Ovary (tissue), 9 donors: ENCODE data around the gene FMNL2. TPM values are rescaled to one million over a fixed set of nuclear protein-coding genes. Genes with fewer than 3 reads are reported as not detected.
A peak's percentile ranks its signal among the peaks of the same experiment; 100 is the strongest.

ENCODE experiments used
- DNase-seq, 5 donors: peaks; one replicate each; pipeline ENCODE4 v3.0.0-alpha.2; 2019 to 2020
- H3K27ac ChIP-seq, 2 donors: fragments of 200-600 bp; one replicate each; pipeline versions ENCODE4 v1.5.1 to v1.8.0; 2019 to 2022
- H3K27me3 ChIP-seq: fragments of 200-600 bp; one replicate; pipeline ENCODE4 v1.8.0; 2022
- H3K36me3 ChIP-seq: fragments of 200-600 bp; sonication (generic); one replicate; pipeline ENCODE4 v1.5.1; 2019
- H3K4me1 ChIP-seq: one replicate; pipeline ENCODE4 v1.8.1; 2013; ENCODE audit warnings: mild to moderate bottlenecking, moderate library complexity; ENCODE audit not compliant: insufficient read depth
- H3K4me3 ChIP-seq: fragments of 200-600 bp; sonication (generic); one replicate; pipeline ENCODE4 v1.5.1; 2017
- H3K9me3 ChIP-seq, 2 donors: fragments of 200-600 bp in 1 of 2; sonication (generic) in 1 of 2; one replicate each; pipeline versions ENCODE4 v1.5.1 to v1.8.1; 2013 to 2019; ENCODE audit warnings: mild to moderate bottlenecking in 1 of 2, moderate library complexity in 1 of 2
- EP300 ChIP-seq: sonication (generic); formaldehyde crosslinking; IDR thresholded peaks from one replicate; pipeline ENCODE4 v1.6.1; 2017; ENCODE audit warnings: antibody characterized with exemption
- POLR2A ChIP-seq: fragments of 450-650 bp; IDR thresholded peaks from one replicate; pipeline ENCODE4 v1.6.1; 2017; ENCODE audit warnings: antibody characterized with exemption, mild to moderate bottlenecking, moderate library complexity
- WGBS, 3 donors: extraction: QIAGEN DNeasy Blood & Tissue Kit in 1 of 3; methylation state at CpG; one replicate each; pipeline versions ENCODE4 v1.1.5 to v1.1.7; 2013 to 2017; 5-methylcytosine and 5-hydroxymethylcytosine counted together
- intact Hi-C, 4 donors: fragments of 100-400 bp; cut with DNase I; formaldehyde crosslinking; loops; one replicate each; pipeline versions ENCODE4 v1.11.0 to v1.15.1; 2022 to 2023
- polyA plus RNA-seq, 2 donors: library from polyadenylated mRNA; stranded (reverse); fragments of 200-250 nt in 1 of 2; fragments of 350-450 nt in 1 of 2; fragmentation: Illumina TruSeq in 1 of 2; extraction: RNeasy Lipid Tissue Mini Kit (QIAGEN cat#74804) in 1 of 2; gene quantifications; one replicate each; pipeline ENCODE4 v1.2.3, GENCODE V29; 2013 to 2014
- total RNA-seq, 7 donors: library from RNA; depleted of rRNA in 2 of 7; stranded (reverse); fragments of >200 nt in 2 of 7; fragmentation: NEBNext Ultra II Directional in 3 of 7; extraction: Animal tissue kit (Norgen Biotek cat#: 25700) in 3 of 7; gene quantifications; one replicate each; pipeline versions ENCODE4 v1.1.0 to v1.2.4, GENCODE V29; 2016 to 2023
- TF ChIP-seq, protein P1 (sequence below), 3 donors: fragments of 450-650 bp in 2 of 3; fragments of 200-600 bp in 1 of 3; IDR thresholded peaks; one replicate each; pipeline versions ENCODE4 v1.5.1 to v1.8.0; 2016 to 2022; ENCODE audit warnings: antibody characterized with exemption in 3 of 3, mild to moderate bottlenecking in 1 of 3
- donor health status: DM: no; HTN: no; CAD: no; lungs with moderate emphysema.
- donor health status: DM: no; HTN: no; CAD: no.
- donor health status: Bipolar disorder and iron deficiency.
- donor health status: DM: yes; HTN: yes; CAD: no.
- donor health status: DM: no; HTN: no; CAD: no.
- donor health status: DM: yes; HTN: yes; CAD: no.

FMNL2 gene
- total and polyA plus RNA-seq, 9 donors: 30.3 to 89.1 (median 51.3) TPM

GRCh38 chr2:152445375-152445774 is 110.4 kb downstream of the FMNL2 start:
- Histone ChIP-seq H3K9me3 (no peaks in the 10 kb centered on the region), H3K27me3 (no peaks in the 10 kb centered on the region), H3K4me3 (no peak overlapping the region), H3K27ac (no peak overlapping the region), H3K4me1 (peaks cover 9% of the 10 kb centered on the region), H3K36me3 (no peaks in the 10 kb centered on the region)
- intact Hi-C loops: loop anchor here in 1 of 4 donors (10.0 kb wide), 1 partner anchor 59 kb away; no protein-coding TSS in a partner anchor
- TF ChIP-seq, protein P1, sequence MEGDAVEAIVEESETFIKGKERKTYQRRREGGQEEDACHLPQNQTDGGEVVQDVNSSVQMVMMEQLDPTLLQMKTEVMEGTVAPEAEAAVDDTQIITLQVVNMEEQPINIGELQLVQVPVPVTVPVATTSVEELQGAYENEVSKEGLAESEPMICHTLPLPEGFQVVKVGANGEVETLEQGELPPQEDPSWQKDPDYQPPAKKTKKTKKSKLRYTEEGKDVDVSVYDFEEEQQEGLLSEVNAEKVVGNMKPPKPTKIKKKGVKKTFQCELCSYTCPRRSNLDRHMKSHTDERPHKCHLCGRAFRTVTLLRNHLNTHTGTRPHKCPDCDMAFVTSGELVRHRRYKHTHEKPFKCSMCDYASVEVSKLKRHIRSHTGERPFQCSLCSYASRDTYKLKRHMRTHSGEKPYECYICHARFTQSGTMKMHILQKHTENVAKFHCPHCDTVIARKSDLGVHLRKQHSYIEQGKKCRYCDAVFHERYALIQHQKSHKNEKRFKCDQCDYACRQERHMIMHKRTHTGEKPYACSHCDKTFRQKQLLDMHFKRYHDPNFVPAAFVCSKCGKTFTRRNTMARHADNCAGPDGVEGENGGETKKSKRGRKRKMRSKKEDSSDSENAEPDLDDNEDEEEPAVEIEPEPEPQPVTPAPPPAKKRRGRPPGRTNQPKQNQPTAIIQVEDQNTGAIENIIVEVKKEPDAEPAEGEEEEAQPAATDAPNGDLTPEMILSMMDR (IDR thresholded peaks at IDR 0.05): no peak
- no peak for TF ChIP-seq EP300
- no peak for TF ChIP-seq POLR2A
- 43 to 82% (median 81%) methylated on average over 2 of the region's 2 CpGs for WGBS, 3 donors
- no peak for DNase-seq

- 5 to 10% (median 7%) methylated on average over 3 of the region's 3 CpGs for WGBS, 3 donors
- peaks cover 9% of the 10 kb centered on the region for H3K4me1 ChIP-seq
- intact Hi-C loops: loop anchor here in 1 of 4 donors (10.0 kb wide), 1 partner anchor 59 kb away; no protein-coding TSS in a partner anchor
Measured at GRCh38 chr2:152445791-152446201, 110.8 kb downstream of the FMNL2 start.

DNA sequence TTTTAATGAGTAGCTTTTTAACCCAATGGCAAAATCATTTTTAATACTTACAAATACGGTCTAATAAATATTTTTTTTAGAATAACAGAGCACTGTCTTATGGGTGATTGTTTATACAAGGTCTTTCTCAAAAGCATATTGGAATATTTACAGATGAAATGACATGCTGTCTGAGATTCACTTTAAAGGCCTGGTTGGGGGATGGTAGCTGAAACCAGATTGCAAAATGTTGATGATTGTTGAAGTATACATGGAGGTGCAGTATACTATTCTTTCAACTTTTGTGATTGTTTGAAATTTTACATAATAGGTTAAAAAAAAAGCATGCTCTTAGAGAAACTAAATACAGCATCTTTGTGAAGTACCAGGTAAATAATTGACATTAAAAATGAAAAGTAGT is 111.2 kb downstream of the FMNL2 start:
- H3K27ac ChIP-seq: peak overlapping the region in 1 of 2 donors; percentile 22
- 21 to 35% (median 24%) methylated on average over 1 of the region's 1 CpG for WGBS, 3 donors
- no peaks in the 10 kb centered on the region for H3K36me3 ChIP-seq
- H3K4me1 ChIP-seq: peaks cover 9% of the 10 kb centered on the region
- no peak for DNase-seq
- no peaks in the 10 kb centered on the region for H3K27me3 ChIP-seq
- TF ChIP-seq, protein P1 (IDR thresholded peaks at IDR 0.05): no peak
- TF ChIP-seq POLR2A (no peak), EP300 (no peak)
- intact Hi-C loops: loop anchor here in 1 of 4 donors (10.0 kb wide), 1 partner anchor 59 kb away; no protein-coding TSS in a partner anchor
- H3K9me3 ChIP-seq: no peaks in the 10 kb centered on the region
- H3K4me3 ChIP-seq: no peak overlapping the region

More at GRCh38 chr2:152445791-152446201, 110.8 kb downstream of the FMNL2 start:
- TF ChIP-seq EP300 (no peak), POLR2A (no peak)
- TF ChIP-seq, protein P1 (IDR thresholded peaks at IDR 0.05): no peak
- Histone ChIP-seq H3K36me3 (no peaks in the 10 kb centered on the region), H3K27me3 (no peaks in the 10 kb centered on the region), H3K4me3 (no peak overlapping the region), H3K9me3 (no peaks in the 10 kb centered on the region), H3K27ac (peak overlapping the region in 1 of 2 donors; percentile 22)
- DNase-seq: peak in 3 of 5 donors; percentile 37 to 42 (median 37)

DNA sequence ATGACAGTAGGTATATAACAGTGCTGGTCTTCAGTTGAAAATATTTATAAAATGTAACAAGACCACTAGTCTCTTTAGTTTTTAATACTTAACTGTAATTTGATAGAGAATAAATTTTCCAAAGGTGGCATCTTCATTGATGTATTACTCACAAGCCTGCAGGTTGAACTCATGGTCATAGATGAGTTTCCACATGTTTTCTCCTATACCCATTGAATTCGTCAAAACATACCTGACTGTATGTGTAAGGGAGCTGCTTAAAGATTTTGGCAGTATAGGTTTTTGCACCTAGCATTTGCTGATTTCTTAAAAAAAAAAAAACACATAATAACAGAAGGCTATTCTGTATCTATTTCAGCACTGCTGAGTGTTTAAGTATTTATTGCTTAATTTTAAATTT is 112.9 kb downstream of the FMNL2 start:
- H3K4me3 ChIP-seq: no peak overlapping the region
- WGBS, 3 donors: 94 to 97% (median 94%) methylated on average over 1 of the region's 1 CpG
- H3K27me3 ChIP-seq: no peaks in the 10 kb centered on the region
- peaks cover 7% of the 10 kb centered on the region for H3K4me1 ChIP-seq
- intact Hi-C loops: loop anchor here in 1 of 4 donors (10.0 kb wide), 1 partner anchor 57 kb away; no protein-coding TSS in a partner anchor
- no peak for DNase-seq
- no peak overlapping the region for H3K27ac ChIP-seq
- no peak for TF ChIP-seq POLR2A
- H3K9me3 ChIP-seq: no peaks in the 10 kb centered on the region
- H3K36me3 ChIP-seq: no peaks in the 10 kb centered on the region

DNA sequence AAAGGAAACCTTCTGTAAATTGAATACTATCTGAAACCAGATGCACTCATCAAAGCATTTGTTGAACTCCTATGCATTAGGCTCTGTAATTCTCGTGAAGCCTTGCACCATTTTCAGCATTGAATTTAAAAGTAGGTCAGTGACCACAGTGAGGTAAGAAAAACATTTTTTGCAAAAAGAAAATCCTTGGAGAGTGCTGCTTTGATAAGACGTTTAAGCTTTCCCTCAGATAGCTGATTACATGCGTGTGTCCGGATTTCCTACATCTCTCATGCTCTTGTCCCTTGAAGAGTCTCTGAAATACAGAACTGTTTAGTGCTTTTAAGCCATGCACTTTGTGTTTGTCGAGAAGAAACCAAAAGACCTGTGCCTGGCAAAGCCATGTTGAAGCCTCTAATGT is 113.6 kb downstream of the FMNL2 start:
- WGBS, 3 donors: 66 to 75% (median 70%) methylated on average over 5 of the region's 5 CpGs
- no peak for TF ChIP-seq POLR2A
- TF ChIP-seq, protein P1 (IDR thresholded peaks at IDR 0.05): no peak
- TF ChIP-seq EP300: no peak
- intact Hi-C loops: loop anchor here in 1 of 4 donors (10.0 kb wide), 1 partner anchor 56 kb away; no protein-coding TSS in a partner anchor
- H3K27ac ChIP-seq: no peak overlapping the region
- no peaks in the 10 kb centered on the region for H3K9me3 ChIP-seq
- DNase-seq: no peak
- H3K27me3 ChIP-seq: no peaks in the 10 kb centered on the region
- H3K4me1 ChIP-seq: peaks cover 7% of the 10 kb centered on the region
- H3K4me3 ChIP-seq: no peak overlapping the region
- no peaks in the 10 kb centered on the region for H3K36me3 ChIP-seq
